Hepatocyte (in vitro differentiated cells): ENCODE measurements around the gene LDAH.

Experiments used
- EZH2 ChIP-seq: fragments of 200-600 bp; sonication (generic); IDR thresholded peaks from 2 replicates; pipeline ENCODE4 v1.6.1; 2016; ENCODE audit warnings: antibody characterized with exemption, mild to moderate bottlenecking, borderline replicate concordance
- TF ChIP-seq, protein P1 (sequence below): fragments of 200-600 bp; sonication (generic); IDR thresholded peaks from 2 replicates; pipeline ENCODE4 v1.5.1; 2016; ENCODE audit warnings: antibody characterized with exemption, mild to moderate bottlenecking; ENCODE audit not compliant: poor library complexity

DNA sequence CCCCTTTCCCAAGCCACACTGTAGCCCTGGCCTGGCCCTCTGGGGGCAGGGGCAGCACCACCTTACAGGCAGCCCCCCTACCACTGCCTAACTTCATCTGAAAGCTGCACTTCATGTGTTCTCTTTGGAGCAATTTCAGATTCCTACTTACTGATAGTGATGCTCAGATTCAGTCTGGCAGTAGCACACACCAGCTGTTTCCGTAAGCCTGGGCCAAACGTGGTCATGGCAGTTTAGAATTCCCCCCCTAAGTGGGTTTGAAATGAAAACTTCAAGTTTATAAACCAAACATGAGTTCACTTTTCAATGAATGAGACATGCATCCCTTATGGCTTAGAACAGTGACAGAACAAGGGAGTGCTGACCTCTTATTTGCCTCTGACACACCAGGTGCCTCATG lies 126.5 kb downstream of the LDAH start:
- TF ChIP-seq EZH2, result no peak
- TF ChIP-seq, protein P1, sequence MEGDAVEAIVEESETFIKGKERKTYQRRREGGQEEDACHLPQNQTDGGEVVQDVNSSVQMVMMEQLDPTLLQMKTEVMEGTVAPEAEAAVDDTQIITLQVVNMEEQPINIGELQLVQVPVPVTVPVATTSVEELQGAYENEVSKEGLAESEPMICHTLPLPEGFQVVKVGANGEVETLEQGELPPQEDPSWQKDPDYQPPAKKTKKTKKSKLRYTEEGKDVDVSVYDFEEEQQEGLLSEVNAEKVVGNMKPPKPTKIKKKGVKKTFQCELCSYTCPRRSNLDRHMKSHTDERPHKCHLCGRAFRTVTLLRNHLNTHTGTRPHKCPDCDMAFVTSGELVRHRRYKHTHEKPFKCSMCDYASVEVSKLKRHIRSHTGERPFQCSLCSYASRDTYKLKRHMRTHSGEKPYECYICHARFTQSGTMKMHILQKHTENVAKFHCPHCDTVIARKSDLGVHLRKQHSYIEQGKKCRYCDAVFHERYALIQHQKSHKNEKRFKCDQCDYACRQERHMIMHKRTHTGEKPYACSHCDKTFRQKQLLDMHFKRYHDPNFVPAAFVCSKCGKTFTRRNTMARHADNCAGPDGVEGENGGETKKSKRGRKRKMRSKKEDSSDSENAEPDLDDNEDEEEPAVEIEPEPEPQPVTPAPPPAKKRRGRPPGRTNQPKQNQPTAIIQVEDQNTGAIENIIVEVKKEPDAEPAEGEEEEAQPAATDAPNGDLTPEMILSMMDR, result no peak
